SW 1271 (cell line): Measurements from ENCODE around the gene MTTP.

Experiments used
- DNase-seq, 2 experiments: peaks; one replicate each; lab custom pipeline; 2025; lab: John Stamatoyannopoulos, UW

Gene MTTP

GRCh38 chr4:99642725-99643489 lies 68.3 kb downstream of the MTTP start:
- DNase-seq = no peak

DNA sequence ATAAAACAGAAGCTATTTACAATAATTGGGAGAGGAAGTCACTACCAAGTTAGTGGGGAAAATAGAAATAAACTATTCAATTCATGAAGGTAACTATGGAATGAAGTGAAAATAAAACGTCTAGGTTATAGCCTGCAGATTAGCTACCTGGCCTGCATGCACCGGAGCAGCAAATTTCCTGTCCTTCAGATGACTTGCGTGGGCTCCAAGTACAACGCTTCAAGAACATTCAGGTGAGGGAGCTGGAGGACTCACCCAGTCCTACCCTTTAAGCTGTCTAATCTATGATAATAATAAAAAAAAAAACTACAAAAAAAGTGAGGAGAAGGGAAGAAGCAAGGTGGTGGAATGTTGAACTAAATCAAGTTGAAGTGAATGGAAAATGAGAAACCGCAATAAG lies 69.8 kb downstream of the MTTP start:
- DNase-seq = no peak

- DNase-seq = no peak
These were observed 70.4 kb downstream of the MTTP start for GRCh38 chr4:99645036-99645435.

DNA sequence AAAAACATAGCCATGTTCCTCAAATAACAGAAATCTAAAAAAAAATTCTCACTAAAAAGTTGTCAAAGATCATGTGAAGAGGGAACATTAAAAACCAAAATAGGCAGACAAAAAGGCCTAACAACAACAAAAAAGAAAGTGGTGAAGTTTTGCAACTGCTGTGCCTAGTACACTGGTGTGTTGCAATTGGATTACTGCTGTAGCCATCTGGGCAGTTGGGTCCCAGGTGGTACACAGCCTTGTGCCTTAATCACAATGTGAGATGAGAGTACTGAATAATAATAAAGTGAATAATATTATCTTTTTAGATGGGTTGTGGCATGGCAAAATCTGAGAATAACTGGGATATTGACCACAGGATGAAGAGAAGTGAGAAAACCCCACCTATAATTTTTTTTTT lies 71.0 kb downstream of the MTTP start:
- no peak for DNase-seq

DNA sequence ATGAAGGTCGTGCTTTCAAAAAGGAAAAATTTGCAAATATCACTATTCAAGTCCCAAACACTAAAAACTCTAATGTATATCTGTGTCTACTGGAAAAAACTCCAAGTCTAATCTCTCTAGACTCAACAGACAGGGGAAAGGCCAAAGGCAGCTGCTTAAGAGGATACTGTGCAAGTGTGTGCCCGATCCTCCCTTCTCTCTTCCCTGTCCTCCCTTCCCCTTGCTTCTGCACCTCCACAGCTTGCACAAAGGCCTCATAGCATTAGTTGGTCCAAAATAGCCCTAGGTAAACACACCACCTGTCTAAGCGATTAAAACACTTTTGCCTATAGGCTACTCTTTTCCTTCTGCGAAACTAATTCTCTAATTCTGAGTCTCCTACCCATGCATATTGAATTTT lies 72.4 kb downstream of the MTTP start:
- no peak for DNase-seq

GRCh38 chr4:99648321-99648720 lies 73.7 kb downstream of the MTTP start:
- no peak for DNase-seq

GRCh38 chr4:99649208-99649607 lies 74.6 kb downstream of the MTTP start:
- DNase-seq = no peak

DNA sequence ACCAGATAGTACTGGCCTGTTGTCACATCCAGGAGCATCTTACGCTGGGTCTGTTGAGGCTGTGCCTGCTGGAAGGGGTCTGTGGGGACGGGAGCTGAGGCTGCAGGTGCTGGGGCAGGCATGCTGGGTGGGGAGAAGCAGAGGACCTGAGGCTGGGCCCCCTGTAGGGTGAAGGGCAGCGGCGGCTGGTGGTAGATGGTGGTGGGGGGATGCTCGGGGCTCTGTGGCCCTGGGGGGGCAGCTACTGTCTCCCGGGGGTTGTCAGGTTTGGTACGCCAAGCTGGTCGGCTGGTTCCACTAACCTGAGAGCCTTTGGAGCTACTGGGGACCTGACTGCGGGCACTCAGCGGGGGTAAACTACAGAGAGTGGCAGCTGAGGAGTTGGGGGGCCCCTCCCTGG lies 75.2 kb downstream of the MTTP start:
- no peak for DNase-seq

GRCh38 chr4:99651016-99651769 lies 76.6 kb downstream of the MTTP start:
- DNase-seq = no peak

DNA sequence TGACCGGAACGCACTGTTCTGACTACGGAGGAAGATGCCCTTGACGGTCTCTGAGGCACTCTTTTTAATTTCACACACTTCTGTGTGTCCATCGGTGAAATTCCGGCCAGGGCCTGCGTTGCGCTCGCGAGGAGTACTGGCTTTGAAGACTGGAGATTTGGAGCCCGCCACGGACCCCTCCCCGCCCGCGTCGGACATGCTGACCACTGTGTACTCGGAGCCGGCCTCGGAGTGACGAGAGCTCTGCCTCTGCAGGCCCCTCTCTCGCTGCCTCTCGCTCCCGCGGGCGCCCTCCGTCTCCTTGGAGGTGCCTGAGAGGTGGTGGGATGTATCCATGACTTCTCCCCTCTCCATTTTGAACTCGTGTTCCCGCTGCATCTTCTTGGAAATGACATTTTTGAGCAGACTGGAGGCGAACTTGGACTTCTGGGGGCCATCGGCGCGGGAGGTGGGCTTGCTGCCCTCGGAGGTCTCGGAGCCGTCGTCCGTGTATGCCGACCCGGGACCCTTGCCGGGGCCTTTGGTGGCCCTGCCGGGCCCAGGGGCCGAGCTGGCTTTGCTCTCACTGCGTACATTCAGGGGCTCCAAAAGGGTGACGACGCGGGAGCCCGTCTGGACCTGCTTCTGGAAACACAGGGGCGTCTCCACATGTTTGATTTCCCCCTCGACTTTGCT lies 77.3 kb downstream of the MTTP start:
- no peak for DNase-seq

DNA sequence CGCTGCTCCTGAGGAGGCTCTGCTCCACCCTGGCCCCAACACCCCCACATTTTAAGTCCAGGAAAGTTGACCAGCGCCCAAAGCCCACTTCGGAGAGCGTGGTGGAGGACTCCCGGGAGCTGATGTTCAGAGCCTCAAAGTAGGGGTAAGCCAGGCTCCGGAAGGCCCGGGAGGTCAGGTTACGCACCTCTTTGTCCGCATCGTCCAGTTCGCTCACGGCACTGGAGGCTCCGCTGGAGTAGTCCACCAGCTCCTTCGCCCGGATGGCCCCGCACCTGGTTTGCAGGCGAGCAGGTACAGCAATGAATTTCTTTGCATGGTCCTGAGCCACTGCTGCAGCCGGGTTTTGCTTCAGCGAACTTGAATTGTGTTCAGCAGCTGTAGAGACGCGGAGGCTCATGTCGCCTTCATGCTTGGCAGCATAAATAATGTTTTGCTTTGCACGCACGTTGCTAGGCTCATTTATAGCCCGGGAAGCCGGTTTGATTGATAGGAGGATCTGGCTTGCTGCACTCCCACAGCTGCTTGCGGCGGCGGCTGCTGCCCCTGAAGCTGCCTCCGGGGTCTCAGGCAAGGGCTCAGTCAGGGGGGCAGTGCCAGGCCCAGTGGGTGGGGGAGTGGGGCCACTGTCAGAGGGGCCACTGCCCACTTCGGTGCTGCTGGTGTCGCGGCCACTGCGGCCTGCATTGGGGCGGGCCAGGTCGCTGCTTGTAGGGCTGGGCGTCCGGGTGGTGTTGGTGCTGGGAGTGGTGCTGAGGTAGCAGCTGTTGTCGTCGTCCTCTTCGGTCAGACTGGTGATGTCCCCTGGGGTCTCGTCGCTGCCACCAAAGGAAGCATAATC lies 78.2 kb downstream of the MTTP start:
- DNase-seq = no peak

- DNase-seq = no peak
These were observed 79.3 kb downstream of the MTTP start for GRCh38 chr4:99653916-99654315.

DNA sequence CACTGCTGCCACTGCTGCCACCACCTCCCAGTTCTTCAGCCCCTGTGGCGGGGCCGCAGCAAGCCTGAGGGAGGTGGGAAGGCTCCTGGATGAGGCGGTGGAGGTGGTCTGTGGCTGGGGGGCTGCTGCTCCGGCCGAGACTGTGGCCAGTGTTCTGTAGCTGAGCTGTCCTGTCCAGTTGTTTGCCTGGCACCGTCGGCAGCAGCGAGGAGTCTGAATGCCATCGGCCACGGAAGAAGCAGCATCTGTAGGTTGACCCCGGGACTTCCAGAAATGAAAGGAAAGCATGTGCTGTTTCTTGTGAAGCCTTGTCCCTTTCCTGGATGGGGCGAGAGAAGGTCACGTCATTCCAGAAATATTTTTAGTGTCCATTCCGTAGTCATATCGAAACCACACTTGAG lies 79.7 kb downstream of the MTTP start:
- no peak for DNase-seq

DNA sequence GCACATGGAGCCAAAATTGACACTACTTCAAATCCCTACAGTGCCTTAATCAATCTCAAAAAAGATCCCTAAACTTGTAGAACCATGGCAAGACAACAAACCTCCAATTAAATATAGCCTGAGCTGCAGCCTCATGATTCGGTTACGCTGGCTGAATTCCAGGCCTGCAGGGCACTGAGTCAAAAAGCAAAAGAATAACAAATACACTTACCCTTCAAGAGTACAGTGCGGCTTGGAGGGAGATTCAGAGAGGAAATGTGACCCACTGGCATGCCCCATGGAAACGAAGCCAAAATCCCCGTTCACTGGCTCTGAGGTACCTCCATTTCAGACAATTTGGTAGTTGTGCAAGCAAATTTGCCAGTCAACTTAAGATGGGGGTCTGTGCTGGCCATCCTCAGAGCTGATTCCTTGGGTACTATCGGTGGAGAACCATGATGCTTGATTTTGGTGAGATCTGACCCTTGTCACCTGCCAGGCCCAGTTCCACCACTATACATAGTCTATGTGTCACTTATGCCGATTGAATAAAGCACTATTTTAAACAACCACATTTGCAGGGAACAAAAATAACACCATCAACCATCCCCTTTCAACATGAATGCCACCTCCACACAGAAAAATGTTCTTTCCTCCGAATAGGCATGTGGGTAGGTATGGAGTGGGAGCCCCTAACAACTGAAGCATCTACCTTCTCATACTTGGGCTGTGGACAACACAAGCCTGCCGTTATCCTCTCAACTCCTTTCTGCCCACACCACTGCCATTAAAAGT lies 80.9 kb downstream of the MTTP start:
- no peak for DNase-seq

GRCh38 chr4:99657798-99658197 lies 83.2 kb downstream of the MTTP start, which contains the start of gene C4orf54:
Gene C4orf54 (minus strand): TSS chr4:99657828. CDS start chr4:99654648, 3,180 bp downstream.
- no peak for DNase-seq

- no peak for DNase-seq
These were observed 84.0 kb downstream of the MTTP start for GRCh38 chr4:99658666-99659065.

GRCh38 chr4:99661907-99662306 lies 87.3 kb downstream of the MTTP start:
- no peak for DNase-seq

GRCh38 chr4:99664716-99665115 lies 90.1 kb downstream of the MTTP start:
- DNase-seq = no peak

- no peak for DNase-seq
These were observed 91.4 kb downstream of the MTTP start for GRCh38 chr4:99665983-99666382.

- no peak for DNase-seq
These were observed 93.8 kb downstream of the MTTP start for GRCh38 chr4:99668472-99668871.

GRCh38 chr4:99669084-99669483 lies 94.5 kb downstream of the MTTP start:
- no peak for DNase-seq
